SIG-M5 treated with dmso at 0.1 percent for 504 hours (cell line): Measurements from ENCODE around the gene HUS1B.
"Not testable (repeated sequence)": the region's sequence is repeated elsewhere in the genome, so short reads cannot be mapped to it uniquely, and the experiment has no call there.

Experiments used
- DNase-seq: peaks from one replicate; lab custom pipeline; 2025; ENCODE audit not compliant: unreplicated experiment; lab: John Stamatoyannopoulos, UW

The HUS1B gene

GRCh38 chr6:656460-657252 lies at the start of gene HUS1B:
Gene HUS1B (minus strand): TSS chr6:657100. CDS start chr6:656944, 156 bp downstream.
- DNase-seq, result no peak

GRCh38 chr6:706146-706545 lies 49.2 kb upstream of the HUS1B start:
- no peak for DNase-seq

DNA sequence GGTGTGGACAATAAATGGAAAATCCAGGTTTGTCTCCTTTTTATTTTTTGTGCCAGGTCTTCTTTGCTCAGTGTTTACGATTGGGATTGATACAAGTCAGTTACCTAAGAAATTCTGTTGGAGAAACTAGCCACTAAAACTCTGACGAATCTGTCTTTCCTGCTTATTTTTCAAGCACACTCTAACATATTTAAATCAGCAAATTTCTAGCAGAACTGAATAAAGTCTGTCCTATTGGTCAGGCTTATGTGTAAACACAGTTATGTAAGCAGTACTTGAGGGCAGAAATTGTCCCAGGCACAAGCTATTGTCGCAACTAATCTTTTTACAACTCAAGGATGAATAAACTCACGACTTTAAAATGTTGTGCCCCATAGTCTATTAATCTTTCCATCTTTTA lies 48.1 kb upstream of the HUS1B start:
- DNase-seq, result no peak

DNA sequence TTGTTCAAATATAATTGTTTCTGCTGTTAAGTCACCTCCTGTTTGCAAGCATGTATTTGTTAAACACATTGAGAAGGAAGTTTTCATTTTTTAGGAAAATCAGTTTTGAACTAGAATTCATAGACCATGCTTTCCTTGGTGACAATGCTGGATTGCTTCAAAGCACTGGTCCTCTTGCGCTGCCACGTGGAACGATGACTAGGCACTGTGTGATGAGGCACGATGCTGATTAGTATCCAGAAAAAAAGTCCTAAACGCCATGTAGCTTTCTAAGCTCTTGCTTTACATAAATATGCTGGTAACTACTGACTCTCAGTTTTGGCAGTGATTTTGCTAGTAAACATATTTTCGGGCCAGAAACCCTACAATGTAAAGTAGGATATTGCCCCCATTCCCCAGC lies 47.1 kb upstream of the HUS1B start:
- DNase-seq, result no peak

DNA sequence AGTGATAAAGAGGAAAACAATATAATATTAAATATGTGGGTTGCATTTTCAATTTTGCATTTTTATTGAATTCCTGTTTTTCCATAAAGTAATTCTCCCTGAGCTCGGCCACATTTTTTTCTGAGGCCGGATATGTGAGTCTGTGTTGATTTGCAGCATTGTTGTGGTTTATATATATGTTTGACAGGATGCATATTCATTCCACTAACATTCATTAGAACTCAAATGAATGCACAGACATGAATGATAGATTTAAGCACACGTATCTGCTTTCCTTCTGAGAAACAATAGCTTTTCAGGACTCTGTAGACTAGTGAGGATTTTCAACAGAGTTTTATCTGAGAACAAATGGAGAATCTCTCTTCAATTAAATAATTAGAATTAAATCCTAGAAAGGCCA lies 46.7 kb upstream of the HUS1B start:
- no peak for DNase-seq

DNA sequence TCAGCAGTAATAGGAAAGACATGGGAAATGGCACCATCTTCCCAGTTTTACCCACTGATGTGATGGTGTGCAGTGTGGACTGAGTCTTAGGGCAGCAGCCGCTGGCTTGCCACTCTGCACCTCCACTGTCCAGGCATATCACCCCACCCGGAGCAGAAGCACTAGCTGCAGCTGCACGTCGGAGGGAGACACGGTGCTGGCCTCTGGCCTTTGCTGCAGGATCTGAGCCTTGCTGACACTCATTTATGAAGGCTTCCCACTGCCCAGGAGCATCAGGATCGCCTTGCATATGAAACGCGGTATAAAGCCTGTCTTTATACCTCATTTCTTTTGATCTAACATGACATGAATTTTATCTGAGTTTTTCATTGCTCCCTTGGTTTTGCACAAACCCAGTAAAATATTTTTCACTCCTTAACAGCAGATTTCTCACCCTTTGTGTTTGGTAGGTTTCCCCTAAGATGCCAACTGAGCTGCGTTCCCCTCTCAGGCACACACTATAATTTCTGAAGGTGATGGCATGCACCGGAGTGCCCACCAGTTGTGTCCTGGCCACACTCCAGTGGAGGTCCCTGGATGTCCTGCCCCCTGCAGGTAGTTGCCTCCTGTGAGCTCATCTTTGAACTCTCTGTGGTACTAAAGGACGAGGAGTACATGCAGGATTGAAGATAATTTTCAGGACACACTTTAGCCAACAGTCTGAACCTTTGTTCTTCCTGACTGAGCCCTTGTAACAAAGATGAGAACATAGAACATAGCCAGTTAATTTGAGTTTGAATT lies 45.0 kb upstream of the HUS1B start:
- DNase-seq, result no peak

DNA sequence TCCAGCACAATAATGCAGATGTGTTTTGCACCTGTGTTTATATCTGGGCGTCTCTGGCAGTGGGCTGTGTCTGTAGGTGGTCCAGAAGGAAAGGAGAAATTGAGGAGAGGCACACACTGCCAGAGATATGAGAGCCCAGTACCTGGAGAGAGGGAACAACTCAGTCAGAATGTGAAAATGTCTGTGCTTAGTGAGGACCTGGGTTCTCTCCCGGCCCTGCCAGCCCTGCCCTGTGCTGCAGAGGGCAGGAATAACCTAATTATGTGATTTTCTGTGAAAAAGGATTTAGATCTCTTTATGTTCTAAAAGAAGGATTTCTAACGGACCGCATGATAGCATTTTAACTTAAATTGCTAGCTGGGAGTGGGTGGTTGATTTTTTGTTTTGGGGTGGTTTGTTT lies 44.3 kb upstream of the HUS1B start:
- no peak for DNase-seq

DNA sequence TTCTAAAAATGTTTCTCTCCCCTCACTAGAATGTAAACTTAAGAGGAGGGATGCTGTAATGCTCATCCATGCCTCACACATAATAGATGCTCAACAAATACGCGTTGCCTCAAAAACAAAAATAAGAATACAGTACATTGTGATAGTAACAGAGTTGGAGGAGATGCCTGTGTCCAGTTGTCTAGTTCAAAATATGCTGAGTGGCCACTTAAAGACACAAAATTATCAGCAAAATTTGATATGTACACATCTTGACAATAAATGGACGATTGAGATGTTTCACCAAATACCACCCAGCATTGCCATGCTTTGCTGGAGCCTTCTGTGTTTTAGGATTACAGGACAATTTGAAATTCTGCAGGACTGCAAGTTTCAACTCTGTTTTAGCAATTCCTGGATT lies 43.6 kb upstream of the HUS1B start:
- DNase-seq, result no peak

DNA sequence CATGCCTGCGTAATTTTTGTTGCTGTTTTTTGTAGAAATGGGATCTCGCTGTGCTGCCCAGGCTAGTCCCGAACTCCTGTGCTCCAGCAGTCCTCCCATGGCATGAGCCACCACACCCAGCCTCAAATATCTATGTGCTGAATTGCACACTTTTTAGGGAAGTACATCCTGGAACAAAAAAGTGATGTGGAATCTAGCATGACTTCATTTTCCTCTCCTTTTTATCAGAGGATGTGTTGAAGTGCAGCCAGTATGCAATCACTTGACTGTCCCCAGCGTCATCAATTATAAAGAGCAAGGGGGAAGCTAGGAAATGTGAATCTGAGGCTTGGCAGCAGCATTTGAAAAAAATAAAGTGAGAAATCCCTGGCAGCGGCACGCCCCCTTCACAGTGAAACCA lies 42.4 kb upstream of the HUS1B start:
- no peak for DNase-seq

DNA sequence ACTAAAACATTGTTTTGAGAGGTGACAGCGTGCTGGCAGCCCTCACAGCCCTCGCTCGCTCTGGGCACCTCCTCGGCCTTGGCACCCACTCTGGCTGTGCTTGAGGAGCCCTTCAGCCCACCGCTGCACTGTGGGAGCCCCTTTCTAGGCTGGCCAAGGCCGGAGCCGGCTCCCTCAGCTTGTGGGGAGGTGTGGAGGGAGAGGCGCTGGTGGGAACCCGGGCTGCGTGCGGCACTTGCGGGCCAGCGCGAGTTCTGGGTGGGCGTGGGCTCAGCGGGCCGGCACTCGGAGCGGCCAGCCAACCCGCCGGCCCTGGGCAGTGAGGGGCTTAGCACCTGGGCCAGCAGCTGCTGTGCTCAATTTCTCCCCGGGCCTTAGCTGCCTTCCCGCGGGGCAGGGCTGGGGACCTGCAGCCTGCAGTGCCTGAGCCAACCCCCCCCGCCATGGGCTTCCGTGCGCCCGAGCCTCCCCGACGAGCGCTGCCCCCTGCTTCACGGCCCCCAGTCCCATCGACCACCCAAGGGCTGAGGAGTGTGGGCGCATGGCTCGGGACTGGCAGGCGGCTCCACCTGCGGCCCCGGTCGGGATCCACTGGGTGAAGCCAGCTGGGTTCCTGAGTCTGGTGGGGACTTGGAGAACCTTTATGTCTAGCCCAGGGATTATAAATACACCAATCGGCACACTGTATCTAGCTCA lies 37.7 kb upstream of the HUS1B start:
- not testable (repeated sequence) for DNase-seq

DNA sequence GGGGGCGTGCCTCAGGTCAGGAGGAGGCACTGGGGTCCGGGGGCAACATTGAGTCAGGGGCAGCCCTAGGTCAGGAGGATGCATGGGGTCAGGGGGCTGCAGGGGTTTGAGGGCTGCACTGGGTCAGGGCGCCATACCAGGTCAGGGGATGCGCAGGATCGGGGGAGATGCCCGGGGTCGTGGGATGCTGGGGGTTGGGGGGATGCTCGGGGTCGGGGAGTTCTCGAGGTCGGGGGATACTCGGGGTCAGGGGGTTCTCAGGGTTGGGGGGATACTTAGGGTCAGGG lies 36.8 kb upstream of the HUS1B start:
- DNase-seq, result no peak

DNA sequence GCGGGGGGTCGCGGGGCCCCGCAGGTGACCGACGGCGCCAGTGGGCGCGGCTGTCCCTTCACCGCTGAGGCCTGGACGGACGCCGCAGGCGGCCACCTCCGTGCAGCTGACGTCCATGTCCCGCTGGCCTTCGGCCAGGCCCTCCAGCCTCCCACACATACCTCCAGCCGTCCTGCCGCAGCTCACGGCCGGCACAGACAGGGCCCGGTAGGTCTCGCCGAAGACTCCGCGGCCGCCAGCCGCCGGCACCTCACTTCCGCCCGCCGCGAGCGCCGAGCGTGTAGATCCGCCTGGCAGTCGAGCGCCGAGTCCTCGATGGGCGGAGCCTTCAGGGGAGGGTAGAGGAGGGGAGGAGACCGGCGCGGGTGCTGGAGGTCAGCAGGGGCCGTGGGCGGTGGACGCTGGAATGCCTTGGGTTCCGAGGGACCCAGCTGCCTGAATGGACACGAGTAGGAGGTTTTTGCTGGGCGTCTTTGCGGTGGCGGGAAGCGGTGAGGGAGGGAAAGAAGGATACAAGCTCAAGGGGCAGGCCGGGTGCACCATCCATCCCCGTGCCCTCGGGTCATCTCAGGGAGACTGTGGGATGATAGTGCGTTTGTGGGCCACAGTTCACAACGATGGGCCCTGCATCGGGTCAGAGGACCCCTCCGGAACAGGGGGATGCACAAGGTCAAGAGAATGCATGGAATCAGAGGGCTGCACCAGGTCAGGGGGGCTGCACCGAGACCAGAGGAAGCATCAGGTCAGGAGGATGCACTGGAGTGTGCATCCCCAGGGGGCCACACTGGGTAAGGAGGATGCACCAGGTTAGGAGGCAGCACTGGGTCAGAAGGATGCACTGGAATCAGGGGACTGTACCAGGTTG lies 36.2 kb upstream of the HUS1B start, which contains the start of gene EXOC2:
Gene EXOC2, minus strand, starts transcription at position 282 of the 865 bp plus-strand sequence. CDS start 55,321 bp downstream, outside the sequence.
- peak; percentile 67 for DNase-seq

GRCh38 chr6:692356-692851 lies 35.5 kb upstream of the HUS1B start:
- DNase-seq, result peak; percentile 14

GRCh38 chr6:689223-689622 lies 32.3 kb upstream of the HUS1B start:
- no peak for DNase-seq

- DNase-seq, result no peak
These were observed 29.6 kb upstream of the HUS1B start for GRCh38 chr6:686497-686896.

DNA sequence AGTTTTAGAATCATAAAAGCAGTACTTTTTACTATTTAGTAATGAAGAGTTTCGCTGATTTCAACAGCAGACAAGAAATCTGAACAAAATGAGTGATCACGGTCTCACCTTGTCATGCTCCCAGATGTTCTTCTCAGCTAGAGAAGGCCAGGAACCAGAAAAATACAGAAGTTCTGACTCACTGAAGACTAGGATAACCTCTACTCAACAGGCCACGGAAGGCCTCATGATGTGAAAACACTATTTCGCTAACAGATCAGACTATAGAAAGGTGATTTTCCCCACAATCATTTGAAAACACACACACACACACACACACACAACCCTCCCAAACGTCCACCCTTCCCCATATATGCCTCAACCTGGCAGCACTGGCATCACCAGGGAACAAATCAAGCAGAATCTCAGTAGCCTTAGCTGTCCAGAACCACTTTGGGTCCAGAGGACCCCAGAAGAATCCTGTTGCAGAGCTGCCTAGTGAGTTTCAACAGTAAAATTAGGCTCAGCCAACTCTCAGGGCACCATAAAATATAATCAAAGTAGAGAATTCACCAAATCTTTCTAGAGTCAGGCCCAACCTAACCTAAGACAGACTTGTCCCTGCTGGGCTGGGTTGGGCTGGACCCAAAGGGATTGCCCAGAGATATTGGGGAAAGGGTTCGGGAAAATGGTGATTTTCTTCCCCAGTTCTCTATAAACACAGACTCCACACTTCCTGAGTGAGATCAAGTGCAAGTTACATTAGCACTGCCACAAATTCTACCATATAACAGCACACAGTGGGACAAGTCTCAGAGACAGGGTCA lies 28.1 kb upstream of the HUS1B start:
- DNase-seq, result no peak

- no peak for DNase-seq
These were observed 27.0 kb upstream of the HUS1B start for GRCh38 chr6:683742-684440.

- DNase-seq, result no peak
These were observed 23.9 kb upstream of the HUS1B start for GRCh38 chr6:680666-681340.

DNA sequence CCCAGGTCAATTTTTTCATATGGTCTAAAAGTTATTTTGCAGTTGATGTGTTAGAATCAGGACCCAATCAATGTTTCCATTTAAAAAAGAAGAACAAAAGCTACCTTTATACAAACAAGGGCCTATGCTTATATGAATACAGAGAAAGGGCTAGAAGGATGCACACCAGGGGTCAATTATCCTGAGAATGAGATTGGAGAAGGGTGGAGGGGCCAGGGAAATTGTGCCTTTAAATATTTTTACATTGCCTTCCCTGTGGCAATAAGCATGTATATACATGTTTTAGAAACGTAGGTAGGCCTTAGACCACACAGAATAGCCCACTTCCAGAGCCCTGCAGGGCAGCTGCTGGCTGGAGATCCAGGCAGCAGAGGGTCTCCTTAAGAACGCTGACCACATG lies 23.4 kb upstream of the HUS1B start:
- DNase-seq, result no peak
